HG03571 (cell line): ENCODE measurements around the gene IGFN1.
"Not testable (repeated sequence)": the region's sequence is repeated elsewhere in the genome, so short reads cannot be mapped to it uniquely, and the experiment has no call there.

Source experiments
- ATAC-seq: cut with Tn5 transposase; IDR thresholded peaks from one replicate; pipeline ENCODE4 v1.9.1; 2021; ENCODE audit not compliant: unreplicated experiment

Gene IGFN1

DNA sequence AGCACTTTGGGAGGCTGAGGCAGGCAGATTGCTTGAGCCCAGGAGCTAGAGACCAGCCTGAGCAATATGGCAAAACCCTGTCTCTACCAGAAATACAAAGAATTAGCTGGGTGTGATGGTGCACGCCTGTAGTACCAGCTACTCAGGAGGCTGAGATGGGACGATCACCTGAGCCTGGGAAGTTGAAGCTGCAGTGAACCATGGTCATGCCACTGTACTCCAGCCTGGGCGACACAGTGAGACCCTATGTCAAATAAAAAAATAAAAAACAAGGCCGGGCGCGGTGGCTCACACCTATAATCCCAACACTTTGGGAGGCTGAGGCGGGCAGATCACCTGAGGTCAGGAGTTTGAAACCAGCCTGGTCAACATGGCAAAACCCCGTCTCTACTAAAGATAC is 27.6 kb upstream of the IGFN1 start:
- not testable (repeated sequence) for ATAC-seq

- no peak for ATAC-seq
These were observed 26.9 kb upstream of the IGFN1 start for GRCh38 chr1:201163707-201164106.

- no peak for ATAC-seq
These were observed 26.0 kb upstream of the IGFN1 start for GRCh38 chr1:201164645-201165044.

GRCh38 chr1:201167041-201167991 is 23.3 kb upstream of the IGFN1 start:
- ATAC-seq, result no peak

- no peak for ATAC-seq
These were observed 21.4 kb upstream of the IGFN1 start for GRCh38 chr1:201169203-201169602.

DNA sequence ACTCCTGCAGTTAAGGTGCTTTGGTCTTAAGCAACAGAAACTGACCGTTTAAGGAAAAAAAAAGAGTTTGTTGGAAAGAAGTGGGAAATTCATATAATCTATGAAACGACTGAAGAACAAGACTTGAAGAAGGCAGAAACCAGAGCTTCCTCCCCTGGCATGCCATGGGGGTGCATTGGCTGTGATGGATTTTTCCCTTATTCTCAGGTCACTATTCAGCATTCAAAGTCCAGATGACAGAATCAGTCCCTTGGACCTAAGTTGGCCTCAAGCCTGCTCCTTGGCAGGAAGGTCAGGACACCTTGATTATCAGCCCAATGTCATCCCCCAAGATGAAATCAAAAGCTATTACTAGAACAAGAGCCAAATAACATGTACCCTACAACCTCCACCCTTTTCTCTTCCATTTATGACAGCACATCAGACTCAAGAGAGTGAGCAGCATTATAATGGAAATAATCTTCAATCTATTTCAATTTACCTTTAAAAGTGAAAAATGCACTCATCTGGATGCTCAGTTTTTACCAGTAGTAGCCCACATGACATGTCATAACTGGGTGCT is 20.6 kb upstream of the IGFN1 start:
- no peak for ATAC-seq

GRCh38 chr1:201170533-201171062 is 20.0 kb upstream of the IGFN1 start:
- peak; percentile 95 for ATAC-seq

DNA sequence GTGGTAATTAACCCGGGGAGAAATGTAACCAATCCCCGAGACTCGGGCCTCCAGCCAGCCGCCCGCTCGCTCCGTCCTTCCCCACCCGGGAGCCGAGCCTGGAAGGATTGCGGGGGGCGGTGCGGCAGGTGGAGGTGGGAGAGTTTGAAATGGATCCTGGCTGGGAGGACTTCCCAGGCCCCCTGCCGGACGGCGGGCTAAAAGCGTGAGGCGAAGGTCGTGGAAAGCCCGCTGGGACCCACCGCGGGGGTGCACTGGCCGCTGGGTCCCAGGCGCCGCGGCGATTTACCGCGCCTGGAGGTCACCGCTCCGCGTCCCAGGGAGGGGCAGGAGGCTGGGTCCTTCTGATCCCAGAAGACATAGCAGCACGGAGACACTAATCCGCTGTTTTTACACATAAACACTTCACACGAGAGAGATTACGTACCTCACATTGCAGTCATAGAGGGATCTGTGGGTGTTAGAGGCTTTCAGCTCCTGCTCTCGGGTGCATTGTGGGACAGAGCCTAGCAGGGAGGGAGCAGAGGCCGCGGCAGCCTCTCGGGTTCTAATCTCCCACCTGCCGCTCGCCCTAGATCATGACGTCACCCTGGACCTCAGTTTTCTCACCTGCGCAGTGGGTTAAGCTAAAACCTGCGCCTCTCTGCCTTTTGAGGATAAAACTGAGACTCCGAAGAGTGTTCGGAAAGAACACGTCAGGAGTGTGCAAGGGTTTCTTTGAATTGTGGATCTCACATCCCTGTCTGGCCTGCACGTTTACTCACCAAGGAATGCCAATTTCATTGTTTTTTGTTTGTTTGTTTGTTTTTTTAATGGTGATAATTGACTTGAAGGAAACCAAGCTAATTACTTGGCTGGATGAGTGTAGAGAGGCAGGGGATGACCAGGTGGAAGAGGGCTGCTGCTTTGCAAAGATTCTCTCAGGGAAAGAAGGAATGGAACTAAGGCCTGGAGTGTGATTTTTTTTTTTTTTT is 19.3 kb upstream of the IGFN1 start:
- peak; percentile 28 for ATAC-seq

DNA sequence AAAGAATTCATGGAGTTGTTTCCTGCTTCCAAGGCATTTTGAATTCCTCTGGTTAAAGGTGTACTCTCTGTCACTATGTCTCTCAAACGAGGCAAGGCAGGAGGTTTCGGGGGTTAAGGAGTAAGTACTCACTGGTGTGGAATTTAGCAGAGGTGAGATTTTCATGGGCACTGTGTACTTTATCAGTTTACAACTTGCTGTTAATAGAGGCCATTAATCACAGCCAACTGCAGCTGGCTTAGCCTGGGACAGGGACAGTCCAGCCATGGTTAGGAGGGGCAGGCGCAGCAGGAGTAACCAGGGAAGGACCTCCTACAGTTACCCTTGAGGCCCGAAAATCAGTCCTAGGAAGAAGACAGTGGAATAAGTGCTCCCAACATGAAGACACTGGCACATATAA is 18.3 kb upstream of the IGFN1 start:
- ATAC-seq, result no peak

DNA sequence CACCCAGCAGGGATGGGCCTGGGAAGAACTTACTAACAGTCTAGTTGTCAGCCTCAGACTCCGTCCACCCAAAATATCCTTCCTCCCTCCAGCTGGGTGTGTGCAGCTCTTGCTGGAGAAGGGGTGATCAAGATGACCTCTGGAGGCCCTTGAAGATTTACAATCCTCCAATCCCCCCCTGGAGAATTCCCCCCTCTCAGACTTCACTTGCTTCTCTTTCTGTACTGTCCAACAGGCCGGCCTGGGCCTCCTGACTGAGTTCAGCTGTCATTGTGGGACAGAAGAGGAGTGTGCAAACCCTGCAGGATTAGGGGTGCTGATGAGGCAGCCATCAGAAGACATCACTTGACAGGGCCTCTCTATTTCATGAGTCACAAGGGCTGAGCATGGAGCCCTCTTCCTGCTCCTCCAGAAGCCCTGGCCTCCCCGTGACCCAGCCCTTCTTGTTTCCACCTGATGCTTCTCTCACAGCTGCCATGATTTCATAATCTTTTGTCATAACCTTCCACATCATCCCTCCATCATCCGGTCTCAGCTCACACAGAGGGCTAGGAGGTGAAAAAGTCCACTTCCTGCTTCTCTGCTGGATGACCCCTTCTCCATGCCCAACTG is 17.5 kb upstream of the IGFN1 start:
- no peak for ATAC-seq

DNA sequence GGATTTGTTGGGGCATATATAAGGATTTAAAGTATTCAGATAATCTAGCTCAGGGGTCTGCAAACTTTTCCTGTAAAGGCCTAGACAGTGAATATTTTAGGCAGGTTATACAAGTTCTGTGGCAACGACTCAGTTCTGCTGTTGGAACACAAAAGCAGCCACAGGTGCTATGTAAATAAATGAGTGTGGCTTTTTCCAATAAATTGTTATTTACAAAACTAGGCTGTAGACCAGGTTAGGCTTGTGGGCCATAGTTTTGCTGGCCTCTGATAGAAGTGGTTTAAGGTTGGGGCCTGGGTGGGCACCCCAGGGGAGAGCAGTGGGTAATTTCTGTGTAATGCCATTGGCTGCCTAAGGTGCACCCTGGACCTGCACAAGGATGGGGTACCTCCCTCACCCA is 16.9 kb upstream of the IGFN1 start:
- no peak for ATAC-seq

DNA sequence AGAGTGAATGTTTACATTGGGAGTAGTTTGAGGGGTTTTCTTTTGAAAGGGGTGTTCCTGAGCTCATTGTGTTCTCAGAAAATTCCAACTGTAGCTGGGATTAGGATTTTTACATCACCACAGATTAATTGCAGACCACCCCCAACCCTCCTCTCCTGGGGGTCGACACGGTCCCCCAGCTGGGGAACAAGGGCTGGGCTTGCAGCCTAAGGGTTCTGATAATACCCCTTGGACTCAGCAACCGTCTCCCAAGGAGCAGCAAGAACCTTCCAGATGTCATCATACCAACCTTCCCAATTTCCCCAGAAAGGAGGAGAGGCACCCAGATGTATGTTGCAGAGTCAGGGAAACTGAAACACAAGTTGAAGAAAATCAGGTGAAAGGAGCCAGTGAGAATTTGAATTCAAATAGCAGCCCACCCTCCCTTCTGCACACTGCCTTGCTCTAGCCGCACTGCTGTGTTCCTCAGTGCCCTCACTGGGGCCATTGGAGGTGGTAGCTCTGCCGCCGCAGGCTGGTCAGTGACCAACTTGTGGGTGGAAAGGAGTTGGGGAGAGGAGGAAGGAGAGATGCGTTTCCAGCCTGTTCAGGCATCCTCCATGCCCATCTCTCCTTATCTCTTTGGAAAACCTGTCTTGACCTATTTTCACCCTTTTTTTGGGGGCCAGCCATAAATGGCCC is 14.7 kb upstream of the IGFN1 start:
- ATAC-seq, result no peak

- ATAC-seq, result no peak
These were observed 13.7 kb upstream of the IGFN1 start for GRCh38 chr1:201176940-201177339.

DNA sequence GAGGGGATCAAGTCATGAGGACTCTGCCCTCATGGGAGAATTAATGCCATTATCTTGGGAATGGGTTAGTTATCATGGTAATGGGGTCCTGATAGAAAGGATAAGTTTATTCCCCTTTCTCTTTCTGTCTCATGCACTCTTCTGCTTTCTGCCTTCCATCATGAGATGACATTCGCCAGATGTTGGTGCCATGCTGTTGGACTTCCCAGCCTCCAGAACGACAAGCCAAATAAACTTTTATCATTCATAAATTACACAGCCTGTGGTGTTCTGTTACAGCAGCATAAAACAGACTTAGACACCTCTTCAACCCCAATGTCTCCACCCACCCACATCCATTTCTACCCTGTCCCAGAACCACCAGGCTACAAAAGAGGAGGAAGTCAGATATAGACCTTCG is 11.9 kb upstream of the IGFN1 start:
- no peak for ATAC-seq

GRCh38 chr1:201180141-201180540 is 10.5 kb upstream of the IGFN1 start:
- ATAC-seq, result no peak

DNA sequence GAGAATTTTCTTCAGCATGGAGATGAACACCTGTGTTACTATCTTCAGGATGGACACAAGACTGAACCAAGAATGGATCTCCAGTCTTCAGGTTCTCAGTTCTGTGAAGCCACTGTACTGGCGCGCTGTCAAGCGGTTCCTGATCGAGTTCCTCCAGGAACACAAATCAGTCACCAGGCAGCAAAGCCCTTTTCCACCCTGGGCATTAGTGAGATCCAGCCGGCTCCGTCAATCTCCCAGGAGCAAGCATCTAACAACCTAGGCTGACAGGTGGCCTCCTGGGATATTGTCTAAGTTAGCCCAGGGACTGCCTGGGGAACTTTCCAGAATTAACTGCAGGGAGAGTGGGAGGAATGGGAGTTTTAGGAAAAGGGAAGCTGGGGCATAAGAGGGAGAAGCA is 9.7 kb upstream of the IGFN1 start:
- no peak for ATAC-seq

DNA sequence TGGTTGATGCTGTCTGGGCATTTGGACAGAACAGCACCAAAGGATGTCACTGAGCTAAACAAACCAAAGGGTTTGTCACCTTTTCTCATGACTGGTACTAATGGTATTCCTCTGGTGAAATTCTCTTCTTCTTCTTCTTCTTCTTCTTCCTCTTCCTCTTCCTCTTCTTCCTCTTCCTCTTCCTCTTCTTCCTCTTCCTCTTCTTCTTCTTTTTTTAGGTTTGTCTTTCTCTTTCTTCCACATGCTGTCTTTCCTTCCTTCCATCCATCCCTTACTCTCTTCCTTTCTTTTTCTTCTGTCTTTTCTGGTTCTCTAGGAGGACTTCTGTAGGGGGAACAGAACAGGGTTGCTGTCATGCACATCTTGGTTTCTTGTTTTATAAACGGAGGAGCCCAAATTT is 9.3 kb upstream of the IGFN1 start:
- ATAC-seq, result no peak

GRCh38 chr1:201181726-201182125 is 8.9 kb upstream of the IGFN1 start:
- ATAC-seq, result no peak

DNA sequence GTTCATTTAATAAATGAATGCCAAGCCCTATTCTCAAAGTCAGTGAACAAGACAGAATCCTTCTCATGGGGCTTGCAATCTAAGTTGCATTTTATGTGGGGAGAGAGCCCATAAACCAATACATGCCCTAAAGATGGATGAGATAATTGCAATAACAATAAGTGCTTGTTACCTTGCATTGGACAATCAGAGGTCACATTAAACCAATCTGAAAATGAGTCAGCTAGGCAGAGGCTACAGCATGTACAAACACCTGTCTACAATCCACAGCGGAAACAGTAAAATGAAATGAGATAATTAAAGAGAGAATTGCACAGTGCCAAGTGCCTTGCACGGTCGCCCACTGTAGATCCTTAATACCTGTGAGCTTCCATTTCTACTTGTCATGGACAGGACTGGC is 7.4 kb upstream of the IGFN1 start:
- ATAC-seq, result no peak

DNA sequence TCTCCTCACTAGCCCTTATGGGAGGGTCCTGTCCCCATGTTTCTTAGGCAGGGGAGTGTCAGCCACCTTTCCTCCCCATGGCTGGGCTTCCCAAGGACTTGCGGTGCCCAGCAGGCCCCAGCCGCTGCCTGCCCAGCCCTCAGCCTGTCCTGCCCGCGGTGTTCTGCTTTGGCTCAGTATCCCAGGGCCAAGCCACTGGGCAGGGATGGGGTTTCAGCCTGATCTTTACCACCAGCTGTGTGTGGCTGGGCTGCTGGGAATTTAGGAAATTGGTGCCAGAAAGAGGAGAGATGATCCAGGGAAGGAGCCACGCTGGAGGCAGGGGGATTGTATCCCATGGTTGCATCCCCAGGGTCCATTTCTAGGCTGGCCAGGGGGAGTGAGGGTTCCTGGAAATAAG is 6.9 kb upstream of the IGFN1 start:
- no peak for ATAC-seq
